HFFc6 (cell line): ENCODE measurements around the gene MOCS1. TPM values are rescaled to one million over a fixed set of nuclear protein-coding genes. Genes with fewer than 3 reads are reported as not detected.

Experiments
- DNase-seq: peaks from one replicate; pipeline ENCODE4 v3.0.0-alpha.2; 2018
- H3K27ac Mint-ChIP-seq: 2 replicates; pipeline ENCODE4 v1.8.0; 2020; ENCODE audit warnings: mild to moderate bottlenecking, mixed read lengths
- H3K27me3 Mint-ChIP-seq: 2 replicates; pipeline ENCODE4 v1.8.0; 2021; ENCODE audit warnings: mild to moderate bottlenecking, moderate library complexity, mixed read lengths; ENCODE audit not compliant: insufficient read depth
- H3K36me3 Mint-ChIP-seq: 2 replicates; pipeline ENCODE4 v1.8.0; 2021; ENCODE audit warnings: low read depth, mixed read lengths
- H3K4me1 Mint-ChIP-seq: 2 replicates; pipeline ENCODE4 v1.8.0; 2020; ENCODE audit warnings: low read depth, mixed read lengths
- H3K4me3 Mint-ChIP-seq: 2 replicates; pipeline ENCODE4 v1.8.0; 2020; ENCODE audit warnings: mild to moderate bottlenecking, moderate library complexity, mixed read lengths
- H3K9me3 Mint-ChIP-seq: 2 replicates; pipeline ENCODE4 v1.8.0; 2020; ENCODE audit warnings: mild to moderate bottlenecking, mixed read lengths
- total RNA-seq, 6 experiments: library from RNA; stranded (reverse); fragmentation: NEBNext Ultra II Directional; extraction: Animal tissue kit (Norgen Biotek cat#: 25700); gene quantifications; 2 replicates in 1 of 6; 3 replicates in 5 of 6; pipeline ENCODE4 v1.2.3, GENCODE V29; 2021
- TF ChIP-seq, protein P1 (sequence below): fragments of 200-600 bp; sonication (generic); IDR thresholded peaks from 2 replicates; pipeline ENCODE4 v1.5.0; 2021; ENCODE audit warnings: antibody characterized with exemption, mild to moderate bottlenecking

MOCS1 gene
- total RNA-seq, 6 experiments from 2014 or later, result 7.9 to 11.1 (median 9.2) TPM

DNA sequence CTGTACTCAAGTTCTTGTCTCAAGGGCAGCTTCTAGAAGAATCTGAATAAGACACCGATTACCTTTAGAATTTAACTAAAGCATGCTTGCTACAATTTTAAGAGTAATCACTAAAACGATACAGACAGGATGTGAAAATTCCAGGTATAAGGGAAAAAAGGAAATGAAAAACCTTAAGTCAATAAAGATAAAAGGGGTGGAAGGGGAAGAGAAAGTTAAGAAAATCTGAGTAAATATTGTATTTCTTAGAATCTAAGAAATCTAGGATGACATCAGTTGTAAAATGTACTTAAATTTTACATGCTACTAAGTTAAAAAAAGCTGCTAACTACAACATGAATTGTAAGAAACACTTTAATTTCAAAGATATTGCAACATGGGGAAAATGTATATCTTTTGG lies 30.3 kb upstream of the MOCS1 start:
- DNase-seq, result no peak
- no peak overlapping the region for H3K4me3 Mint-ChIP-seq
- 0 out of 2 replicates have a peak, but pooled peaks cover 6% of the 10 kb centered on the region for H3K4me1 Mint-ChIP-seq
- H3K27me3 Mint-ChIP-seq, result no peaks in the 10 kb centered on the region; the same call in 1 of the 2 replicates
- no peaks in the 10 kb centered on the region for H3K36me3 Mint-ChIP-seq
- H3K27ac Mint-ChIP-seq, result no peak overlapping the region
- H3K9me3 Mint-ChIP-seq, result no peaks in the 10 kb centered on the region; the same call in 1 of the 2 replicates
- TF ChIP-seq, protein P1, sequence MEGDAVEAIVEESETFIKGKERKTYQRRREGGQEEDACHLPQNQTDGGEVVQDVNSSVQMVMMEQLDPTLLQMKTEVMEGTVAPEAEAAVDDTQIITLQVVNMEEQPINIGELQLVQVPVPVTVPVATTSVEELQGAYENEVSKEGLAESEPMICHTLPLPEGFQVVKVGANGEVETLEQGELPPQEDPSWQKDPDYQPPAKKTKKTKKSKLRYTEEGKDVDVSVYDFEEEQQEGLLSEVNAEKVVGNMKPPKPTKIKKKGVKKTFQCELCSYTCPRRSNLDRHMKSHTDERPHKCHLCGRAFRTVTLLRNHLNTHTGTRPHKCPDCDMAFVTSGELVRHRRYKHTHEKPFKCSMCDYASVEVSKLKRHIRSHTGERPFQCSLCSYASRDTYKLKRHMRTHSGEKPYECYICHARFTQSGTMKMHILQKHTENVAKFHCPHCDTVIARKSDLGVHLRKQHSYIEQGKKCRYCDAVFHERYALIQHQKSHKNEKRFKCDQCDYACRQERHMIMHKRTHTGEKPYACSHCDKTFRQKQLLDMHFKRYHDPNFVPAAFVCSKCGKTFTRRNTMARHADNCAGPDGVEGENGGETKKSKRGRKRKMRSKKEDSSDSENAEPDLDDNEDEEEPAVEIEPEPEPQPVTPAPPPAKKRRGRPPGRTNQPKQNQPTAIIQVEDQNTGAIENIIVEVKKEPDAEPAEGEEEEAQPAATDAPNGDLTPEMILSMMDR, result no peak

DNA sequence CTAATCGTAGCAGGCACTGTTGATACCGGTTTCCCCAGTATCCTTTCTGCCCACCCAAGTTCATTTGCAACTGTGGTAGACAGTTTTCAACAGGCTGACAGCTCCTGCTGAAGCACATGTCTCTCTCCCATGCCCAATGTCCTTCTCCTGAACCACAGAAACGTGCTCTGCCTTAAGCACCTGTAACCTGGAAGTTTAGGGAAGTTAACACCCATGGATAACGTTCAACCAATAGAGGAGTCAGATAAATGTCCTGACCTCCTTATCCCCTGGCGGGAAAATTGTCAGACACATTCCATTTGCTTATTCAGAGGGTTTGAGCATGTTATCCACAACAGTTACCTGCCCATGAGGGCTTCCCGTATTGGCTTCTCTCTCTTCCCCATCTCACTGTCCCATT lies 29.8 kb upstream of the MOCS1 start:
- H3K4me1 Mint-ChIP-seq, result 0 out of 2 replicates have a peak, but pooled peaks cover 6% of the 10 kb centered on the region
- no peak overlapping the region for H3K27ac Mint-ChIP-seq
- H3K4me3 Mint-ChIP-seq, result no peak overlapping the region
- H3K36me3 Mint-ChIP-seq, result no peaks in the 10 kb centered on the region
- no peaks in the 10 kb centered on the region; the same call in 1 of the 2 replicates for H3K9me3 Mint-ChIP-seq
- peaks cover 2% of the 10 kb centered on the region for H3K27me3 Mint-ChIP-seq
- no peak for DNase-seq
- TF ChIP-seq, protein P1, result no peak

DNA sequence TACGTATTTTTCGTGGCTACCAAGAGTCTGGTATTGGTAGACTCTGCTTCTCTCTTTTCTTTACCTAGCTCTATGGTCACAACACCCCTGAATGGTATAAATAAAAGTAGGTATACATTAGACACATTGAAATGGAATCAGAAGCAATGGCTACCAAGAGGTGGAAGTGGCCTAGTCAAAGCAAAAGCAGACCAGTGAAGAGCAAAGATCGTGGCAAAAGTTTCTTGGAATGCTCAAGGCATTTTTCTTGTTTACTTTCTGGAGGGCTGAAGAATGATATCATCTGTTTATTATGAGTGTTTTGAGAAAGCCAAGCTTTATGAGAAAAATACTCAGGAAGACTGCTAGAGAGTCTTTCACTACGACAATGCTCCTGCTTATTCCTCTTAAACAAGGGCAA lies 28.6 kb upstream of the MOCS1 start:
- H3K27ac Mint-ChIP-seq, result no peak overlapping the region
- H3K4me1 Mint-ChIP-seq, result 0 out of 2 replicates have a peak, but pooled peaks cover 6% of the 10 kb centered on the region
- H3K9me3 Mint-ChIP-seq, result no peaks in the 10 kb centered on the region; the same call in 1 of the 2 replicates
- DNase-seq, result no peak
- no peak overlapping the region for H3K4me3 Mint-ChIP-seq
- TF ChIP-seq, protein P1, result no peak
- H3K36me3 Mint-ChIP-seq, result no peaks in the 10 kb centered on the region
- H3K27me3 Mint-ChIP-seq, result peaks cover 2% of the 10 kb centered on the region

DNA sequence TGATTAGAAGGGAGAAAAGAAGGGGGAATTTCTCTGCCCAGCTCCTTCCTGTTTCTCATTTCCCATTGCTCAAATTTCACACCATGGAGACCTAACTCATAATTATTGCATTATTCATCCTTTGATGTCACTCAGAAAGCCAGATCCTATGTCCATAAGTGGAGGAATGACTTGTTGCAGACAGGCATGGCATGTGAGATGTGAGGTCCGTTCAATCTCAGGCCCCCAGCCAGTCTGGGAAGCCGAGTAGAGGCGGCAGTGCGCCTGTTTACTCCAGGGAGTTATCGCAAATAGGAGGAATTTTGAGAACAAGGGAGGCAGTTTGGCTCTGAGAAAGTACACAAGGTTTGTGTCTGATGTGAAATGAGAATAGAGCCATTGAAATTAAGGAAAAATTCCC lies 26.9 kb upstream of the MOCS1 start:
- Mint-ChIP-seq H3K9me3 (no peaks in the 10 kb centered on the region), H3K4me3 (no peak overlapping the region), H3K27ac (no peak overlapping the region), H3K36me3 (no peaks in the 10 kb centered on the region), H3K4me1 (0 out of 2 replicates have a peak, but pooled peaks cover 6% of the 10 kb centered on the region), H3K27me3 (peaks cover 2% of the 10 kb centered on the region)
- no peak for DNase-seq
- TF ChIP-seq, protein P1, result no peak

DNA sequence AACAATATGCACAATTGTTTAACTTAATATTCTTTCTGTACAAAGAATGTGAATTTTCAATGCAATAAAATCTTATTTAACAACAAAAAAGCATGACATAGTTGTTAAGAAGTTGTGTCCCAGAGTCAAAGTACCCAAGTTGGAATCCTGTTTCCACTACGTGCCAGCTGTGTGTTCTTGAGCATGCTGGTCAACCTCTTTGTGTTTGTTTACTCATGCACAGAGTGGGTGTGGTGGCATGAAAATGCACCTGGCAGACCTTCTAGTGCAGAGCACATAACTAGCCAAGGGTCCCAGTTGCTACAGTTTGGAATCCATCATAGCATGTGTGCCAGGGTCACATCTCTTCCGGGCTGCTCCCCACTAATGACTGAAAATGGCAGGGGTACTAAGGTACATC lies 24.7 kb upstream of the MOCS1 start:
- Mint-ChIP-seq H3K27me3 (peaks cover 2% of the 10 kb centered on the region), H3K36me3 (no peaks in the 10 kb centered on the region), H3K27ac (no peak overlapping the region), H3K4me3 (no peak overlapping the region), H3K9me3 (no peaks in the 10 kb centered on the region), H3K4me1 (0 out of 2 replicates have a peak, but pooled peaks cover 6% of the 10 kb centered on the region)
- DNase-seq, result no peak
- TF ChIP-seq, protein P1, result no peak

DNA sequence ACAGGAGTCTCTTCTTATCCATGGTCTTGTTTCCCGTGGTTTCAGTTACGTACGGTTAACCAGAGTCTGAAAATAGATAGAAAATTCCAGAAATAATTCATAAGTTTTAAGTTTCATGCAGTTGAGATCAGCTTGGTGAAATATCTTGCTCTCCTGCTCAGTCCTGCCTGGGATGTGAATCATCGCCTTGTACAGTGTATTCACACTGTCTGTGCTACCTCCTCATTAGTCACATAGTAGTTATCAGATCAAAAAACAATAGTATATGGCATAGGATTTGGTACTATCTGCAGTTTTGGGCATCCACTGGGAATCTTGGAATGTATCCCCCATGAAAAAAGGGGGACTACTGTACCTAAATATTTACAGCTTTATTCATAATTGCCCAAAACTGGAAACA lies 22.7 kb upstream of the MOCS1 start:
- TF ChIP-seq, protein P1, result no peak
- Mint-ChIP-seq H3K9me3 (no peaks in the 10 kb centered on the region), H3K4me3 (no peak overlapping the region), H3K4me1 (no peaks in the 10 kb centered on the region), H3K36me3 (no peaks in the 10 kb centered on the region), H3K27ac (no peak overlapping the region), H3K27me3 (peaks cover 2% of the 10 kb centered on the region)
- no peak for DNase-seq
